Body of pancreas (tissue), 4 donors: ENCODE results near the gene MIB2. TPM values are rescaled to one million over a fixed set of nuclear protein-coding genes. Genes with fewer than 3 reads are reported as not detected.

ENCODE experiments used
- ATAC-seq: fragments of 150-250 bp; one replicate; pipeline ENCODE4 v1.9.1; 2016
- DNase-seq, 4 donors: peaks; one replicate each; pipeline ENCODE4 v3.0.0-alpha.2; 2019
- H3K27ac ChIP-seq, 4 donors: fragments of 200-600 bp; sonication (generic); 1 replicate in 3 of 4; 2 replicates in 1 of 4; pipeline versions ENCODE4 v1.5.1 to v1.6.1; 2016 to 2019; ENCODE audit warnings: mild to moderate bottlenecking in 1 of 4, mixed read lengths in 1 of 4, moderate library complexity in 1 of 4
- H3K27me3 ChIP-seq, 2 donors: fragments of 200-600 bp; sonication (generic); one replicate each; pipeline ENCODE4 v1.6.0; 2016; ENCODE audit warnings: mild to moderate bottlenecking in 1 of 2
- H3K36me3 ChIP-seq, 2 donors: fragments of 200-600 bp; sonication (generic); replicated peaks in 1 of 2; 2 replicates each; pipeline ENCODE4 v1.5.1; 2016; ENCODE audit warnings: low read depth in 2 of 2; ENCODE audit not compliant: insufficient read depth in 1 of 2
- H3K4me1 ChIP-seq: fragments of 200-600 bp; sonication (generic); one replicate; pipeline ENCODE4 v1.6.0; 2016
- H3K4me3 ChIP-seq, 2 donors: fragments of 200-600 bp; sonication (generic); 1 replicate in 1 of 2; 2 replicates in 1 of 2; pipeline ENCODE4 v1.5.1; 2016 to 2019
- H3K9me3 ChIP-seq, 3 donors: fragments of 200-600 bp; sonication (generic); 1 replicate in 2 of 3; 2 replicates in 1 of 3; pipeline ENCODE4 v1.5.1; 2016
- CTCF ChIP-seq, 7 experiments: fragments of 450-650 bp in 4 of 7; fragments of 200-600 bp in 3 of 7; sonication (generic) in 3 of 7; IDR thresholded peaks; one replicate each; pipeline ENCODE4 v1.5.1; 2016 to 2019; ENCODE audit warnings: antibody characterized with exemption in 7 of 7
- POLR2A ChIP-seq, 3 donors: fragments of 450-650 bp; IDR thresholded peaks; one replicate each; pipeline ENCODE4 v1.6.1; 2016; ENCODE audit warnings: antibody characterized with exemption in 3 of 3, mild to moderate bottlenecking in 2 of 3
- WGBS, 2 donors: methylation state at CpG; one replicate each; pipeline ENCODE4 v1.1.5; 2017; 5-methylcytosine and 5-hydroxymethylcytosine counted together
- intact Hi-C: fragments of 100-400 bp; cut with DNase I; formaldehyde crosslinking; loops from one replicate; pipeline ENCODE4 v1.15.1; 2023
- total RNA-seq, 2 donors: library from RNA; depleted of rRNA; stranded (reverse); fragments of >200 nt; gene quantifications; one replicate each; pipeline ENCODE4 v1.1.0, GENCODE V29; 2016

MIB2 gene
- total RNA-seq, 2 donors from 2014 or later: 57.6 to 101 TPM

GRCh38 chr1:1598051-1598719 lies 17.1 kb upstream of the MIB2 start:
- H3K9me3 ChIP-seq: no peaks in the 10 kb centered on the region
- H3K4me1 ChIP-seq: peaks cover 26% of the 10 kb centered on the region
- intact Hi-C loops: no loop called here
- WGBS, 2 donors: 60% methylated on average over 28 of the region's 28 CpGs; no CpG with 5 or more reads in 1 of the 2 donors
- TF ChIP-seq CTCF (IDR thresholded peaks at IDR 0.05) (no peak), POLR2A (IDR thresholded peaks at IDR 0.05) (no peak)
- DNase-seq: peak in 1 of 4 donors; percentile 15
- H3K36me3 ChIP-seq: no peaks in the 10 kb centered on the region
- H3K27me3 ChIP-seq: no peaks in the 10 kb centered on the region
- no peak overlapping the region for H3K27ac ChIP-seq
- no peak overlapping the region for H3K4me3 ChIP-seq
- peak; percentile 3 for ATAC-seq

- WGBS, 2 donors: 92 to 100% methylated on average over 8 to 13 of the region's 13 CpGs
- Histone ChIP-seq H3K27me3 (no peaks in the 10 kb centered on the region), H3K4me3 (no peak overlapping the region), H3K36me3 (no peaks in the 10 kb centered on the region), H3K4me1 (peaks cover 26% of the 10 kb centered on the region), H3K9me3 (no peaks in the 10 kb centered on the region), H3K27ac (no peak overlapping the region)
- ATAC-seq: no peak
- TF ChIP-seq CTCF (IDR thresholded peaks at IDR 0.05) (no peak), POLR2A (IDR thresholded peaks at IDR 0.05) (no peak)
- DNase-seq: no peak
- intact Hi-C loops: no loop called here
Observed at GRCh38 chr1:1598720-1599029, 16.6 kb upstream of the MIB2 start.

- TF ChIP-seq POLR2A (IDR thresholded peaks at IDR 0.05) (no peak), CTCF (IDR thresholded peaks at IDR 0.05) (no peak)
- WGBS, 2 donors: 37 to 40% methylated on average over 44 to 64 of the region's 111 CpGs
- H3K4me3 ChIP-seq: no peak overlapping the region
- intact Hi-C loops: no loop called here
- H3K27me3 ChIP-seq: no peaks in the 10 kb centered on the region
- ATAC-seq (peak; percentile 25), DNase-seq (peak in 1 of 4 donors; percentile 16)
- no peaks in the 10 kb centered on the region for H3K9me3 ChIP-seq
- no peaks in the 10 kb centered on the region for H3K36me3 ChIP-seq
- H3K4me1 ChIP-seq: peaks cover 26% of the 10 kb centered on the region
- H3K27ac ChIP-seq: no peak overlapping the region
Observed at GRCh38 chr1:1599030-1599934, 16.0 kb upstream of the MIB2 start.

GRCh38 chr1:1599935-1600860 lies 15.1 kb upstream of the MIB2 start, which contains the start of gene FNDC10:
Gene FNDC10, minus strand, starts transcription at chr1:1600135. Its CDS starts 120 bp downstream, at chr1:1600015.
- no peaks in the 10 kb centered on the region for H3K27me3 ChIP-seq
- TF ChIP-seq POLR2A (IDR thresholded peaks at IDR 0.05) (no peak), CTCF (IDR thresholded peaks at IDR 0.05) (no peak)
- no peaks in the 10 kb centered on the region for H3K9me3 ChIP-seq
- WGBS, 2 donors: 5% methylated on average over 42 of the region's 125 CpGs; no CpG with 5 or more reads in 1 of the 2 donors
- H3K4me1 ChIP-seq: peaks cover 26% of the 10 kb centered on the region
- DNase-seq: peak in 1 of 4 donors; percentile 10
- H3K36me3 ChIP-seq: no peaks in the 10 kb centered on the region
- H3K4me3 ChIP-seq: no peak within 1 kb of the TSS
- intact Hi-C loops: no loop called here
- no peak within 1 kb of the TSS for H3K27ac ChIP-seq
- no peak for ATAC-seq
